ENCODE data around the gene ATP11A. TPM values are rescaled to one million over a fixed set of nuclear protein-coding genes. Genes with fewer than 3 reads are reported as not detected.

ATP11A gene
- total and polyA plus RNA-seq, 10 of the 15 experiments (the other 5 are each of a cell fraction or from before 2014, with no cell fraction given) = 1.4 to 69.6 (median 14.4) TPM

DNA sequence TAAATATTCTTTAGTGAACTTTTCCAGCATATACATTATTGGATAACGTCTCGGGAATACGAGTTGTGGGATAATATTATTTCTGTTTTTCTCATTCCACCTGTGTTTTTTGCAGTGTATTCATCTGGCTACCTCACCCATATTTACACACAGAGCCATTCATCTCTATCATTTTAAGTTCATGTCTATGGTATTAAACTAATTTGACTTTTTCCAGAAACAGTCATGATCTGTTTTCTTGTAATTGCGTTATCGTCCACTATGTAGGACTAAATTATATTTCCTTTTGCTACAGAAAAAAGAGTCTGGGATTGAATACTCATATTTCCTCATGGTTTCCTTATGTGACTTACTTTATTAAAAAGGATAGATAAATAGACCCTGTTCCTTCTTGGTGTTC lies 2.7 kb downstream of the ATP11A start:
- 0 out of 2 replicates have a peak overlapping the region, but pooled peaks have one; percentile 19 for H3K27ac ChIP-seq (ENCODE audit: control insufficient read depth, insufficient read depth)
- BruUV-seq (replicated peaks) = TSS peak; percentile 29
- FAIRE-seq (no peak), ATAC-seq (no peak), DNase-seq (ENCODE audit: low read depth, low spot score) (no peak)
- 93% methylated on average over 5 of the region's 5 CpGs for WGBS (ENCODE audit: insufficient coverage, insufficient replicate concordance, low lambda C conversion rate, missing lambda C conversion rate)
- SMC1A ChIA-PET (ENCODE audit: uncharacterized antibody, unreplicated experiment) = interaction anchor here (0.6 to 1.3 kb wide), 3 partner anchors 15 to 110 kb away, joined by 3 to 4 read pairs (median 3); no protein-coding TSS in a partner anchor
- H3K4me3 ChIP-seq = peak overlapping the region; percentile 75; the same call in 1 of the 2 replicates
- H3K36me3 ChIP-seq (ENCODE audit: control insufficient read depth in 2 of 2, insufficient read depth in 2 of 2, low read length in 1 of 2) = peaks cover 0 to 2% of the 10 kb centered on the region in 2 experiments; a peak in 1 of 4 replicates
- CTCF ChIA-PET = no interaction called here
- no peak overlapping the region for H2AFZ ChIP-seq (ENCODE audit: control insufficient read depth, low read depth, low read length)
- H3K4me2 ChIP-seq (ENCODE audit: control insufficient read depth, insufficient read depth) = peak overlapping the region; percentile 70; the same call in 1 of the 2 replicates
- peaks cover 50% of the 10 kb centered on the region for H3K79me2 ChIP-seq (ENCODE audit: control insufficient read depth, insufficient read depth, low read length)
- H3K27me3 ChIP-seq (replicated peaks in 1 of 2; ENCODE audit: control insufficient read depth in 2 of 2, insufficient read depth in 2 of 2, low read length in 1 of 2) = no peaks in the 10 kb centered on the region
- RAD21 ChIA-PET (ENCODE audit: unreplicated experiment) = interaction anchor here (2.0 kb wide), 1 partner anchor 181 kb away, joined by 7 read pairs; no protein-coding TSS in a partner anchor
- no peaks in the 10 kb centered on the region for H3K9me3 ChIP-seq (replicated peaks; ENCODE audit: control insufficient read depth, insufficient read depth, low read length)
- intact Hi-C loops (cut with micrococcal nuclease; ENCODE audit: unreplicated experiment) = no loop called here
- H4K20me1 ChIP-seq (ENCODE audit: control insufficient read depth, insufficient read depth) = 0 out of 2 replicates have a peak, but pooled peaks cover 3% of the 10 kb centered on the region
- TF ChIP-seq, protein P1, sequence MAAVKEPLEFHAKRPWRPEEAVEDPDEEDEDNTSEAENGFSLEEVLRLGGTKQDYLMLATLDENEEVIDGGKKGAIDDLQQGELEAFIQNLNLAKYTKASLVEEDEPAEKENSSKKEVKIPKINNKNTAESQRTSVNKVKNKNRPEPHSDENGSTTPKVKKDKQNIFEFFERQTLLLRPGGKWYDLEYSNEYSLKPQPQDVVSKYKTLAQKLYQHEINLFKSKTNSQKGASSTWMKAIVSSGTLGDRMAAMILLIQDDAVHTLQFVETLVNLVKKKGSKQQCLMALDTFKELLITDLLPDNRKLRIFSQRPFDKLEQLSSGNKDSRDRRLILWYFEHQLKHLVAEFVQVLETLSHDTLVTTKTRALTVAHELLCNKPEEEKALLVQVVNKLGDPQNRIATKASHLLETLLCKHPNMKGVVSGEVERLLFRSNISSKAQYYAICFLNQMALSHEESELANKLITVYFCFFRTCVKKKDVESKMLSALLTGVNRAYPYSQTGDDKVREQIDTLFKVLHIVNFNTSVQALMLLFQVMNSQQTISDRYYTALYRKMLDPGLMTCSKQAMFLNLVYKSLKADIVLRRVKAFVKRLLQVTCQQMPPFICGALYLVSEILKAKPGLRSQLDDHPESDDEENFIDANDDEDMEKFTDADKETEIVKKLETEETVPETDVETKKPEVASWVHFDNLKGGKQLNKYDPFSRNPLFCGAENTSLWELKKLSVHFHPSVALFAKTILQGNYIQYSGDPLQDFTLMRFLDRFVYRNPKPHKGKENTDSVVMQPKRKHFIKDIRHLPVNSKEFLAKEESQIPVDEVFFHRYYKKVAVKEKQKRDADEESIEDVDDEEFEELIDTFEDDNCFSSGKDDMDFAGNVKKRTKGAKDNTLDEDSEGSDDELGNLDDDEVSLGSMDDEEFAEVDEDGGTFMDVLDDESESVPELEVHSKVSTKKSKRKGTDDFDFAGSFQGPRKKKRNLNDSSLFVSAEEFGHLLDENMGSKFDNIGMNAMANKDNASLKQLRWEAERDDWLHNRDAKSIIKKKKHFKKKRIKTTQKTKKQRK (IDR thresholded peaks at IDR 0.05; ENCODE audit: low read depth, low read length) = no peak
- TF ChIP-seq KAT2A (conservative IDR thresholded peaks at IDR 0.05; ENCODE audit: control insufficient read depth, low read depth, low read length) = no peak
- no peak for TF ChIP-seq BACH1 (IDR thresholded peaks at IDR 0.05; ENCODE audit: borderline replicate concordance)
- TF ChIP-seq CBFB (IDR thresholded peaks at IDR 0.05; ENCODE audit: low read depth) = no peak
- no peak for TF ChIP-seq MXI1 (IDR thresholded peaks at IDR 0.05; ENCODE audit: low read depth, low read length)
- in situ Hi-C loops (cut with MboI) = loop anchor here (5.0 kb wide), 1 partner anchor 180 kb away; no protein-coding TSS in a partner anchor
- POLR2A ChIA-PET = no interaction called here
- no peak overlapping the region; the same call in 1 of the 2 replicates for H3K9ac ChIP-seq (ENCODE audit: control insufficient read depth, insufficient read depth, low read length)
- peaks cover 27% of the 10 kb centered on the region for H3K4me1 ChIP-seq (ENCODE audit: control insufficient read depth, insufficient read depth, low read length)

Data from GM12878 (cell line).